Transverse colon (tissue), 3 donors: Measurements from ENCODE around the gene LMLN.

ENCODE experiments used
- POLR2A ChIP-seq: fragments of 450-650 bp; IDR thresholded peaks from one replicate; pipeline ENCODE4 v1.6.1; 2016; ENCODE audit warnings: antibody characterized with exemption, mild to moderate bottlenecking, moderate library complexity
- TF ChIP-seq, protein P1 (sequence below), 5 experiments: fragments of 200-600 bp in 3 of 5; fragments of 450-650 bp in 2 of 5; sonication (generic) in 3 of 5; IDR thresholded peaks; 1 replicate in 2 of 5; 2 replicates in 3 of 5; pipeline ENCODE4 v1.5.1; 2016 to 2017; ENCODE audit warnings: antibody characterized with exemption in 5 of 5, inconsistent platforms in 3 of 5, mild to moderate bottlenecking in 2 of 5, moderate library complexity in 1 of 5

DNA sequence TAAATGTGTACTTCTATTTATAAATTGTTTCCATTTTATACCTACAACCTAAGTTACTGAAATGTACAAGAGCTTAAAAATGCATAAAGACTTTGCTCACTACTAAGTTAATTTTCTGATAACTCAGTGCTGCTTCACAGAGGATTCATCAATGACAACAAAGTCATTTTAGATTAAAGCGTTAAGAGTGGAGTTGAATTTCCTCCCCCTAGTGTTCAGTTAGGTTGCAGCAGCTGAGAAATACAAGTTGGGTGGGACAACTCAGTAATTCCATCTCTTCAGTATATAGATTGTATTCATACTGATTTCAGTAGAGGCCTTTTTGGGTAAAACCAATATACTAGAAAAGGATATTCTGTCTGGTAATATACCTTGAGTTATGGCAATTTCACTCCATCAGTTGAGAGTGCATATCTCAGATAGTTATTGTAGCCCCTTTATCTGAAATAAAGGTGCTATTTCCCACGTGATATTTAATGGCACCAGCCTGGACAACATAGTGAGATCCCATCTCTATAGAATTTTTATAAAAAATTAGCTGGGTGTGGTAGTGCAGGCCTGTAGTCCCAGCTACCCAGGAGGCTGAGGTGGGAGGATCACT is 17.0 kb upstream of the LMLN start:
- TF ChIP-seq, protein P1, sequence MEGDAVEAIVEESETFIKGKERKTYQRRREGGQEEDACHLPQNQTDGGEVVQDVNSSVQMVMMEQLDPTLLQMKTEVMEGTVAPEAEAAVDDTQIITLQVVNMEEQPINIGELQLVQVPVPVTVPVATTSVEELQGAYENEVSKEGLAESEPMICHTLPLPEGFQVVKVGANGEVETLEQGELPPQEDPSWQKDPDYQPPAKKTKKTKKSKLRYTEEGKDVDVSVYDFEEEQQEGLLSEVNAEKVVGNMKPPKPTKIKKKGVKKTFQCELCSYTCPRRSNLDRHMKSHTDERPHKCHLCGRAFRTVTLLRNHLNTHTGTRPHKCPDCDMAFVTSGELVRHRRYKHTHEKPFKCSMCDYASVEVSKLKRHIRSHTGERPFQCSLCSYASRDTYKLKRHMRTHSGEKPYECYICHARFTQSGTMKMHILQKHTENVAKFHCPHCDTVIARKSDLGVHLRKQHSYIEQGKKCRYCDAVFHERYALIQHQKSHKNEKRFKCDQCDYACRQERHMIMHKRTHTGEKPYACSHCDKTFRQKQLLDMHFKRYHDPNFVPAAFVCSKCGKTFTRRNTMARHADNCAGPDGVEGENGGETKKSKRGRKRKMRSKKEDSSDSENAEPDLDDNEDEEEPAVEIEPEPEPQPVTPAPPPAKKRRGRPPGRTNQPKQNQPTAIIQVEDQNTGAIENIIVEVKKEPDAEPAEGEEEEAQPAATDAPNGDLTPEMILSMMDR (IDR thresholded peaks at IDR 0.05) = peak; percentile 56 to 68 (median 60)
- no peak for TF ChIP-seq POLR2A
